Measurements from ENCODE around the gene RNF4.
A peak's percentile ranks its signal among the peaks of the same experiment; 100 is the strongest.
"Not testable (repeated sequence)": the region's sequence is repeated elsewhere in the genome, so short reads cannot be mapped to it uniquely, and the experiment has no call there.

Gene RNF4

GRCh38 chr4:2516635-2517034 is 47.7 kb downstream of the RNF4 start:
- DNase-seq (ENCODE audit: low spot score): no peak
- no peak for FAIRE-seq

DNA sequence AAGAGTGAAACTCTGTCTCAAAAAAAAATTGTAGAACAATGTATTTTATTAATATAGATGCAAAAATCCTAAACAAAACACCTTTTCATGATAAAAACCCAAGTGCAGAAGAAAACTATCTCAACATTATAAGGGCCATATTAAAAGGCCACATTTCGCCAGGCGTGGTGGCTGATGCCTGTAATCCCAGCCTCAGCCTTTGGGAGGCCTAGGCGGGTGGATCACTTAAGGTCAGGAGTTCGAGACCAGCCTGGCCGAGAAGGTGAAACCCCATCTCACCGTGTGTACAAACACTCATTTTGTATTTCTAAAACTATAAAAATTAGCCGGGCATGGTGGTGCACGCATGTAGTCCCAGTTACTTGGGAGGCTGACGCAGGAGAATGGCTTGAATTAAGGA is 57.7 kb downstream of the RNF4 start:
- no peak for DNase-seq (ENCODE audit: low spot score)
- no peak for FAIRE-seq

DNA sequence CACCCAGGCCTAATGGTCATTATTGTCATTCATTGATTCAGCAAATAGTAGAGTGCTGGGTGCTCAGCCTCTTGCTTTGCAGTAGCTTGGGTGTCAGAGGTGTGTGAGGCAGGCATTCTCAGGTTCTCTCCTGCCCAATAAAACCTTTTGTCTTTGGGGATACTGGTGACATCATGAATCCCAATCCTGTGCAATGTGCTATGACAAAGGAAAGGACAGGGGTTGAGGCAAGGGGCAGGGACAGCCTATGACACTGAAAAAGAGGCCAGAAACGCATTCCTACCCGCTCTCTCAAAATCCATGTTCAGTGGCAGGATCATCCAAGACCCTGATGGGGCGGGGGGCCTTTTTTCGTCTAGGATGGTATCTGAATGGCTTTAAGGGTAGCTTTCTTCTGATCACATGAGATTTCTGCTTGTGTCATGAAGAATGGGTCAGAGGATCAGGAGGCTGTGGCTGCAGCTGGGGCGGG is 66.0 kb downstream of the RNF4 start:
- FAIRE-seq (no peak), DNase-seq (ENCODE audit: low spot score) (no peak)

DNA sequence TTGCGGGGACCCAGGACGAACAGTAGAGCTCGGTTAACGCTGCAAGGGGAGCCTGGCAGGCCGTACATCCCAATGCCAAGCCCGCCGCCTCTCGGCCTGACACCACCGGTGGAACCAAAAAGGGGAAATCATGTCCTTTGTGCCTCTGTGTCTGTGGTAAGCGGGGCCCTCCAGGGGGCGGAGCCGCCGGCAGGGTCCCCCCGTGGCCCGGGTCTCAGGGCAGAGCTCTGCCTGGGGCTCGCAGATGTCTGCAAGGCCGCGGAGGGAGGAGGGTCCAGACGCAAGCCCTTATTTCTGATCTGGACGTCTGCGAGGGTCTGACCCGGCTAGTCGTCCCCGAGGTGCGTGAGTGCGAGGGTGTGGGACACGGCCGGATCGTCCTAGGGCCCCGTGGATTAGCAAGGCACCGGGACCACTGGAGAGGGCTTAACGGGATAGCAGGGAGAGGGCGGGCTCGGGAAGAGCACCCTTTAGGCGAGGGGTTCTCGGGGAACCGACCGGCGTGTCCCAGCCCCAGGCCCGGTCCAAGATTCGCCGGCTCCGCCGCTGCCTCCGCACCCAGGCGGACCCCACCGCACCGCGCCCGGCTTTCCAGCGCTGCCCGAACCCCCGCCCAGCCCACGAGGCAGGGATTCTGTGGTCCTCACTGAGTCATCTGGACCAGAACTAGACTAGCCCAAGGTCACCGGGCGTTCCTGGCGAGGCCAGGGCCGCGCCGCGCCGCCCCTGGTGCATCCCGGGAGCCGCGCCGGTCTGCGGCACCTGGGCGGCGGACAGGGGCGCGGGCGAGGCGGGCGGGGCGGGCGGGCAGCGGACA is 66.7 kb downstream of the RNF4 start:
- no peak for FAIRE-seq

DNA sequence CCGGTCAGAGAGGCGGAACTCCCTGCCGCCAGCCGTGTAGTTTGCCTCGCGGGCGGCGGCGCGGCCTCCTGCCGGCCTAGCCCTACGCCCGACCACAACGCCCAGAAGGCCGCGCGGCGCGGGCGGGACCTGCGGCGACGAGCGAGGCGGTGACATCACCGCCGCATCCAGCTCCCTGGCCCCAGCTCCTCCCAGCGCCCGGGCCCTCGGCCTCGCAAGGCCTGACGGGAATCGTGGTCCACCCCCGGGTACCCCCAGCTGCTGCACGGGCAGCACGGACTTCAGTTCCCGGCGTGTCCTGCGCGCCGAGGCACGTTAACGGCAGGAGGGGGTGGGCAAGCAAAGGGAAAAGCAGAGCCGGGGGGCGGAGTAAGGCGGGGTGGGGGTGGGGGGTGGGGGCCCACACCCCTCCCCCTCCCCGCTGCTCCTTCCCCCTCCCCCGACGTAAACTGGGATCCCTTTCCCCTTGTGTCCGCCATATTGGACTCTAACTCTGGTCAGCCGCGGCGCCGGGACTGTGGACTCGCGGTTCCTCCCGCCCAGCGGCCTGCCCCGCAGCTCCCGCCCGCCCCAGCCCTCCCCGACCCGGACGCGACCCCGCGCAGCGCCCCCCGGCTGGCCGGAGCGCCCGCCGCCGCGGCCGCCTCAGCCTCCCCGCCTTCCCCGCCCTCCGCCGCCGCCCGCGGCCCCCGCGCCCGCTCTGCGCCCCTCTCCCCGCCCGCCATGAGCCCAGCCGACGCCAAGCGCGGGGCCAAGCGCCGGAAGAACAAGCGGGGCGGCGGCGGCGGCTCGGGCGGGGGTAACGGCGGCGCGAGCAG is 67.5 kb downstream of the RNF4 start, which contains the start of gene FAM193A:
FAM193A (plus strand) TSS at position 455 of the 818 bp plus-strand sequence; CDS start at position 724, 269 bp downstream.
- DNase-seq (ENCODE audit: low spot score) (peak; percentile 97), FAIRE-seq (no peak)

More for the DNA sequence above, 66.7 kb downstream of the RNF4 start:
- no peak for DNase-seq (ENCODE audit: low spot score)

DNA sequence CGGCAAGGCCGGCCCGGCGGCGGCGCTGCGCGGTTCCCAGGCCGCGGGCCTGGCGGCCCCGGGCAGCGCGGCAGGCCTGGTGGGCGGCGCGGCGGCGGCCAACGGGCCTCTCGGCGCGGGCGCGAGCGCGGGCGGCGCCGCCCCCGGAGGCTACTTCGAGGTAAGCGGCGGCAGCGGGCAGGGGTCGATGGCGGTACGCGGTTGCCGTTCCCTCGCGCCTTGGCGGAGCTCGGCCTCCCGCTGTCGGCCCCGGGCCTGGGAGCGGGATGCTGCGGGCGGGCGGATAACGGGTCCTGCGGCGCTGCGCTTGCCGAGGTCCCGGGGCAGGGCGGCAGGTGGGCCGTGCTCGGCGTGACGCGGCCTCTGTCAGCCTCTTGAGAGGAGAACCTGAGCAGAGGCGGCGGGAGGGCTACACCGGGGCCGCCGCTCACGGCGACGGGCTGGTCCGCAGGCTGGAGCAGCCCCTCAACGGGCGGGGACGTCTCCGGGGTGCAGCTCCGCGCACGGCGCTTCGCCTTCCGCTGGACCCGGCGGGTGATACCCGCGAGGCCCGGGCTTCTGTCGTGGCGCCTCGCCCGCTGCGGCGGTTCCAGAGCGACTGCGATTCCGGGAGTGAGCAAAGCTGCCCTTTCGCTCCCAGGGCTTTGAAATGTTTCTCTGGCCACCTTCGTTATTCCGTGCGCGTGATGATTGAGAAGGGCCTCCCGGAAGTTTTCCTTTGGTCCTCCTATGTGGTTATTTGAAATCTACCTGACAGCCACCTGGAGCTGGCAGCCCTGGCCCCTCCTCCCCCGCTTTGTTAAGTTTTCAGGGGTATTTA is 68.3 kb downstream of the RNF4 start:
- no peak for FAIRE-seq
- no peak for DNase-seq (ENCODE audit: low spot score)

DNA sequence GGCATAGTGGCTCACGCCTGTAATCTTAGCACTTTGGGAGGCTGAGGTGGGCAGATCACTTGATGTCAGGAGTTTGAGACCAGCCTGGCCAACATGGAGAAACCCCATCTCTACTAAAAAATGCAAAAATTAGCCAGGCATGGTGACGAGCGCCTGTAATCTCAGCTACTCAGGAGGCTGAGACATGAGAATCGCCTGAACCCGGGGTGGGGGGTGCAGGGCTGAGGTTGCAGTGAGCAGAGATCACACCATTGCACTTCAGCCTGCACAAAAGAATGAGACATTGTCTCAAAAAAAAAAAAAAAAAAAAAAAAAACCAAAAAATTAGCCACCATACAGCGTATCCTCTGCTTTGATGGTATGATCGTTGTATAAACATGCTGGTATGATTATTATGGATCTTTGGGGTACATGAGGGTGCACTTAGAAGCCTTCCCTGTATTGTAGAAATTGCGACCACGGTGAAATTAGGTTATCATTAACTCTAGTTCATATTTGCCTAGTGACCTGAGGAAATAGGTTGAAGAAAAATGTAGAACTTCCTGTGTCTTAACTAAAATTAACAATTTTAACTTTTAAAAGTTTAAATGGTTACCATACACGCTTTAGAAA is 74.8 kb downstream of the RNF4 start:
- DNase-seq (ENCODE audit: low spot score); FAIRE-seq: not testable (repeated sequence)

- no peak for FAIRE-seq
- no peak for DNase-seq (ENCODE audit: low spot score)
Observed at GRCh38 chr4:2545321-2546013, 76.6 kb downstream of the RNF4 start.

- FAIRE-seq: no peak
Observed at GRCh38 chr4:2546286-2546823, 77.4 kb downstream of the RNF4 start.

GRCh38 chr4:2546961-2547691 is 78.2 kb downstream of the RNF4 start:
- FAIRE-seq; DNase-seq (ENCODE audit: low spot score): not testable (repeated sequence)

More at GRCh38 chr4:2546286-2546823, 77.4 kb downstream of the RNF4 start:
- no peak for DNase-seq (ENCODE audit: low spot score)

DNA sequence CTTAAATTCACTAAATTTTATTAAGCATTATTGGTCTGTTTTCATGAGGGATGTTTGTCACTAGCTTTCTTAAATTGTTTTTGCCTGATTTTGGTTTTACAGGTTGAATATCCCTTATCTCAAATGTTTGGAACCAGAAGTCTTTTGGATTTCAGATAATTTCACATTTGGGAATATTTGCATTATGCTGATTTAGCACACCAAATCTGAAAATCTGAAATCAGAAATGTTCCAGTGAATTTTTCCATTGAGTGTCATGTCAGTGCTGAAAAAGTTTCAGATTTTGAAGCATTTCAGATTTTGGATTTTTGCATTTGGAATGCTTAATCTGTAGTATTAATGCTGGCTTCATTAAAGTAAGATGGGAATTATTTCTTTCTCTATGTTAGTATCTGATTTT is 82.2 kb downstream of the RNF4 start:
- DNase-seq (ENCODE audit: low spot score) (no peak), FAIRE-seq (no peak)

GRCh38 chr4:2552806-2553205 is 83.9 kb downstream of the RNF4 start:
- FAIRE-seq (no peak), DNase-seq (ENCODE audit: low spot score) (no peak)

GRCh38 chr4:2558301-2558700 is 89.4 kb downstream of the RNF4 start:
- no peak for DNase-seq (ENCODE audit: low spot score)
- FAIRE-seq: no peak

GRCh38 chr4:2560167-2560566 is 91.3 kb downstream of the RNF4 start:
- DNase-seq (ENCODE audit: low spot score) (no peak), FAIRE-seq (no peak)

Data from RCC 7860 (cell line).